KMS-11 (cell line): ENCODE results near the gene THAP12.

Source experiments
- H2AFZ ChIP-seq: fragments of 200-600 bp; sonication (generic); 2 replicates; pipeline ENCODE4 v1.6.1; 2016; ENCODE audit warnings: antibody characterized with exemption, mixed run types, low read depth
- H3K27ac ChIP-seq: fragments of 200-600 bp; sonication (generic); 2 replicates; pipeline ENCODE4 v1.6.1; 2016; ENCODE audit warnings: mild to moderate bottlenecking, mixed run types
- H3K27me3 ChIP-seq: fragments of 200-600 bp; sonication (generic); 2 replicates; pipeline ENCODE4 v1.6.1; 2017; ENCODE audit warnings: mild to moderate bottlenecking, low read depth, mixed run types, moderate library complexity; ENCODE audit not compliant: insufficient read depth
- H3K36me3 ChIP-seq: fragments of 200-600 bp; sonication (generic); 2 replicates; pipeline ENCODE4 v1.6.1; 2017; ENCODE audit warnings: mild to moderate bottlenecking, mixed run types; ENCODE audit not compliant: insufficient read depth
- H3K4me1 ChIP-seq: fragments of 200-600 bp; sonication (generic); 2 replicates; pipeline ENCODE4 v1.6.1; 2016; ENCODE audit warnings: mild to moderate bottlenecking, low read depth, mixed run types; ENCODE audit not compliant: poor library complexity, severe bottlenecking
- H3K4me2 ChIP-seq: fragments of 200-600 bp; sonication (generic); 2 replicates; pipeline ENCODE4 v1.7.0; 2016; ENCODE audit warnings: mild to moderate bottlenecking, mixed run types
- H3K4me3 ChIP-seq: fragments of 200-600 bp; sonication (generic); IDR thresholded peaks from 2 replicates; pipeline ENCODE4 v1.6.1; 2017; ENCODE audit warnings: low read depth, low read length, mixed read lengths; ENCODE audit not compliant: insufficient read depth
- H3K79me2 ChIP-seq: fragments of 200-600 bp; sonication (generic); 2 replicates; pipeline ENCODE4 v1.6.1; 2016; ENCODE audit warnings: low read depth, mixed run types; ENCODE audit not compliant: insufficient read depth
- H3K9ac ChIP-seq: fragments of 200-600 bp; sonication (generic); 2 replicates; pipeline ENCODE4 v1.6.1; 2016; ENCODE audit warnings: mild to moderate bottlenecking, mixed run types
- H4K20me1 ChIP-seq: fragments of 200-600 bp; sonication (generic); 2 replicates; pipeline ENCODE4 v1.6.1; 2016; ENCODE audit warnings: mild to moderate bottlenecking, mixed run types; ENCODE audit not compliant: insufficient read depth
- CTCF ChIP-seq: fragments of 200-600 bp; sonication (generic); conservative IDR thresholded peaks from 2 replicates; pipeline ENCODE4 v1.6.1; 2017; ENCODE audit warnings: low read depth, mild to moderate bottlenecking, antibody characterized with exemption, low read length, moderate library complexity, mixed read lengths

The THAP12 gene

GRCh38 chr11:76380977-76381719, at the start of gene THAP12, which contains the start of gene GVQW3:
Gene THAP12 (minus strand): TSS chr11:76381132. CDS start chr11:76380836, 296 bp downstream.
Gene GVQW3 (plus strand): TSS chr11:76381323. CDS start chr11:76381829, 506 bp downstream.
- Histone ChIP-seq H4K20me1 (peaks cover 9% of the 10 kb centered on the region; the same call in 1 of the 2 replicates), H3K9ac (peak within 1 kb of the TSS; percentile 94), H3K4me2 (peak within 1 kb of the TSS; percentile 99), H3K36me3 (no peaks in the 10 kb centered on the region), H3K4me1 (peaks cover 43% of the 10 kb centered on the region), H3K79me2 (peaks cover 44% of the 10 kb centered on the region), H3K4me3 (peak within 1 kb of the TSS; percentile 46), H3K27ac (peak within 1 kb of the TSS; percentile 69), H3K27me3 (no peaks in the 10 kb centered on the region), H2AFZ (peak within 1 kb of the TSS; percentile 75)
- no peak for TF ChIP-seq CTCF

- no peak overlapping the region for H3K4me3 ChIP-seq
- H3K36me3 ChIP-seq, result no peaks in the 10 kb centered on the region
- no peaks in the 10 kb centered on the region for H3K79me2 ChIP-seq
- no peaks in the 10 kb centered on the region for H3K27me3 ChIP-seq
- peaks cover 36% of the 10 kb centered on the region for H3K4me1 ChIP-seq
- H3K27ac ChIP-seq, result no peak overlapping the region
- H4K20me1 ChIP-seq, result no peaks in the 10 kb centered on the region
- H3K4me2 ChIP-seq, result no peak overlapping the region
- TF ChIP-seq CTCF, result no peak
- no peak overlapping the region for H2AFZ ChIP-seq
- no peak overlapping the region for H3K9ac ChIP-seq
These were observed 45.7 kb upstream of the THAP12 start for GRCh38 chr11:76426660-76427059.

GRCh38 chr11:76424891-76425290, 44.0 kb upstream of the THAP12 start:
- Histone ChIP-seq H3K27ac (peak overlapping the region; percentile 67; the same call in 1 of the 2 replicates), H3K4me1 (peaks cover 36% of the 10 kb centered on the region), H3K27me3 (no peaks in the 10 kb centered on the region), H2AFZ (peak overlapping the region; percentile 36), H3K9ac (peak overlapping the region; percentile 22; the same call in 1 of the 2 replicates), H3K4me3 (peak overlapping the region; percentile 48), H3K4me2 (peak overlapping the region; percentile 90), H4K20me1 (no peaks in the 10 kb centered on the region), H3K79me2 (no peaks in the 10 kb centered on the region), H3K36me3 (no peaks in the 10 kb centered on the region)
- no peak for TF ChIP-seq CTCF

GRCh38 chr11:76424379-76424778, 43.4 kb upstream of the THAP12 start:
- peak overlapping the region; percentile 36 for H2AFZ ChIP-seq
- H3K9ac ChIP-seq, result peak overlapping the region; percentile 22; the same call in 1 of the 2 replicates
- peak overlapping the region; percentile 48 for H3K4me3 ChIP-seq
- H3K36me3 ChIP-seq, result no peaks in the 10 kb centered on the region
- H3K79me2 ChIP-seq, result no peaks in the 10 kb centered on the region
- TF ChIP-seq CTCF, result no peak
- peak overlapping the region; percentile 67; the same call in 1 of the 2 replicates for H3K27ac ChIP-seq
- H3K4me1 ChIP-seq, result peaks cover 36% of the 10 kb centered on the region
- peak overlapping the region; percentile 90 for H3K4me2 ChIP-seq
- H4K20me1 ChIP-seq, result no peaks in the 10 kb centered on the region
- H3K27me3 ChIP-seq, result no peaks in the 10 kb centered on the region
